ENCODE results near the gene MYO3B.
"Not testable (repeated sequence)": the region's sequence is repeated elsewhere in the genome, so short reads cannot be mapped to it uniquely, and the experiment has no call there.

Gene MYO3B

GRCh38 chr2:170467568-170468422 lies 289.8 kb downstream of the MYO3B start:
- no peak overlapping the region for H3K4me2 ChIP-seq (ENCODE audit: low read length)
- H3K9me2 ChIP-seq (replicated peaks; ENCODE audit: control insufficient read depth, low read length) = no peaks in the 10 kb centered on the region
- no peak overlapping the region for H3K4me3 ChIP-seq (ENCODE audit: low read length)
- no peaks in the 10 kb centered on the region for H3F3A ChIP-seq (ENCODE audit: control insufficient read depth, insufficient read depth)
- H3K4me1 ChIP-seq (ENCODE audit: control insufficient read depth, low read length) = no peaks in the 10 kb centered on the region
- H3K9me3 ChIP-seq (ENCODE audit: control insufficient read depth, insufficient read depth, low read length) = no peaks in the 10 kb centered on the region; the same call in 1 of the 2 replicates
- no peaks in the 10 kb centered on the region for H4K20me1 ChIP-seq (ENCODE audit: control insufficient read depth, insufficient read depth, low read depth, low read length)
- TF ChIP-seq EZH2phosphoT487 (IDR thresholded peaks at IDR 0.05; ENCODE audit: borderline replicate concordance, low read length) (no peak), CTCF (IDR thresholded peaks at IDR 0.05; ENCODE audit: low read depth, low read length, poor library complexity, severe bottlenecking) (no peak)
- H3K27me3 ChIP-seq (ENCODE audit: control insufficient read depth, low read length) = no peaks in the 10 kb centered on the region
- no peaks in the 10 kb centered on the region for H3K36me3 ChIP-seq (ENCODE audit: control insufficient read depth, low read length)
- H3K79me2 ChIP-seq (ENCODE audit: control insufficient read depth, low read length) = no peaks in the 10 kb centered on the region
- H3K27ac ChIP-seq (ENCODE audit: low read depth, low read length) = no peak overlapping the region

GRCh38 chr2:170468557-170468956 lies 290.6 kb downstream of the MYO3B start:
- Histone ChIP-seq H3K27me3 (ENCODE audit: control insufficient read depth, low read length) (no peaks in the 10 kb centered on the region), H3K4me1 (ENCODE audit: control insufficient read depth, low read length) (no peaks in the 10 kb centered on the region), H3K9me2 (replicated peaks; ENCODE audit: control insufficient read depth, low read length) (no peaks in the 10 kb centered on the region), H3K9me3 (ENCODE audit: control insufficient read depth, insufficient read depth, low read length) (no peaks in the 10 kb centered on the region; the same call in 1 of the 2 replicates), H3K79me2 (ENCODE audit: control insufficient read depth, low read length) (no peaks in the 10 kb centered on the region), H3K36me3 (ENCODE audit: control insufficient read depth, low read length) (no peaks in the 10 kb centered on the region), H3K4me3 (ENCODE audit: low read length) (no peak overlapping the region), H3K27ac (ENCODE audit: low read depth, low read length) (no peak overlapping the region), H4K20me1 (ENCODE audit: control insufficient read depth, insufficient read depth, low read depth, low read length) (no peaks in the 10 kb centered on the region), H3K4me2 (ENCODE audit: low read length) (no peak overlapping the region), H3F3A (ENCODE audit: control insufficient read depth, insufficient read depth) (no peaks in the 10 kb centered on the region)
- no peak for TF ChIP-seq CTCF (IDR thresholded peaks at IDR 0.05; ENCODE audit: low read depth, low read length, poor library complexity, severe bottlenecking)
- no peak for TF ChIP-seq EZH2phosphoT487 (IDR thresholded peaks at IDR 0.05; ENCODE audit: borderline replicate concordance, low read length)

GRCh38 chr2:170472498-170472897 lies 294.6 kb downstream of the MYO3B start:
- H3K4me1 ChIP-seq (ENCODE audit: control insufficient read depth, low read length); H3F3A ChIP-seq (ENCODE audit: control insufficient read depth, insufficient read depth); H3K27ac ChIP-seq (ENCODE audit: low read depth, low read length); H3K27me3 ChIP-seq (ENCODE audit: control insufficient read depth, low read length); H3K4me2 ChIP-seq (ENCODE audit: low read length); H3K36me3 ChIP-seq (ENCODE audit: control insufficient read depth, low read length); H3K79me2 ChIP-seq (ENCODE audit: control insufficient read depth, low read length); H3K9me3 ChIP-seq (ENCODE audit: control insufficient read depth, insufficient read depth, low read length); H3K9me2 ChIP-seq (replicated peaks; ENCODE audit: control insufficient read depth, low read length); H4K20me1 ChIP-seq (ENCODE audit: control insufficient read depth, insufficient read depth, low read depth, low read length); H3K4me3 ChIP-seq (ENCODE audit: low read length): not testable (repeated sequence)

GRCh38 chr2:170475878-170476277 lies 297.9 kb downstream of the MYO3B start:
- Histone ChIP-seq H3K79me2 (ENCODE audit: control insufficient read depth, low read length) (no peaks in the 10 kb centered on the region), H4K20me1 (ENCODE audit: control insufficient read depth, insufficient read depth, low read depth, low read length) (no peaks in the 10 kb centered on the region), H3K36me3 (ENCODE audit: control insufficient read depth, low read length) (no peaks in the 10 kb centered on the region), H3K4me2 (ENCODE audit: low read length) (no peak overlapping the region), H3K4me3 (ENCODE audit: low read length) (no peak overlapping the region), H3K27me3 (ENCODE audit: control insufficient read depth, low read length) (no peaks in the 10 kb centered on the region), H3K9me3 (ENCODE audit: control insufficient read depth, insufficient read depth, low read length) (no peaks in the 10 kb centered on the region), H3K9me2 (replicated peaks; ENCODE audit: control insufficient read depth, low read length) (no peaks in the 10 kb centered on the region), H3F3A (ENCODE audit: control insufficient read depth, insufficient read depth) (no peaks in the 10 kb centered on the region), H3K4me1 (ENCODE audit: control insufficient read depth, low read length) (no peaks in the 10 kb centered on the region), H3K27ac (ENCODE audit: low read depth, low read length) (no peak overlapping the region)
- no peak for TF ChIP-seq EZH2phosphoT487 (IDR thresholded peaks at IDR 0.05; ENCODE audit: borderline replicate concordance, low read length)

Measured in DOHH2 (cell line).